Progenitor cell of endocrine pancreas (in vitro differentiated cells): Measurements from ENCODE around the gene ATP6V0B. TPM values are rescaled to one million over a fixed set of nuclear protein-coding genes. Genes with fewer than 3 reads are reported as not detected.

ENCODE experiments used
- DNase-seq: peaks from one replicate; pipeline ENCODE4 v3.0.0; 2021; ENCODE audit warnings: low spot score; ENCODE audit not compliant: unreplicated experiment
- H3K27ac Mint-ChIP-seq: 2 replicates; pipeline ENCODE4 v1.8.0; 2021; ENCODE audit warnings: mild to moderate bottlenecking, moderate library complexity, mixed read lengths
- H3K27me3 Mint-ChIP-seq: 2 replicates; pipeline ENCODE4 v1.8.0; 2021; ENCODE audit warnings: mixed read lengths
- H3K36me3 Mint-ChIP-seq: 2 replicates; pipeline ENCODE4 v1.8.0; 2022; ENCODE audit warnings: mixed read lengths; ENCODE audit not compliant: insufficient read depth
- H3K4me1 Mint-ChIP-seq: 2 replicates; pipeline ENCODE4 v1.8.0; 2021; ENCODE audit warnings: low read depth, mixed read lengths
- H3K4me3 Mint-ChIP-seq: 2 replicates; pipeline ENCODE4 v1.8.0; 2021; ENCODE audit warnings: low read depth, mild to moderate bottlenecking, moderate library complexity, mixed read lengths
- H3K9me3 Mint-ChIP-seq: 2 replicates; pipeline ENCODE4 v1.8.0; 2021; ENCODE audit warnings: low read depth, mixed read lengths
- CTCF ChIP-seq: fragments of 200-600 bp; sonication (generic); IDR thresholded peaks from one replicate; pipeline ENCODE4 v1.5.0; 2021; ENCODE audit warnings: antibody characterized with exemption, mild to moderate bottlenecking; ENCODE audit not compliant: unreplicated experiment
- total RNA-seq: library from RNA; stranded (reverse); gene quantifications from 2 replicates; pipeline ENCODE4 v1.2.1, GENCODE V29; 2021

Gene ATP6V0B
- total RNA-seq, 1 donor from 2014 or later: 104 TPM

DNA sequence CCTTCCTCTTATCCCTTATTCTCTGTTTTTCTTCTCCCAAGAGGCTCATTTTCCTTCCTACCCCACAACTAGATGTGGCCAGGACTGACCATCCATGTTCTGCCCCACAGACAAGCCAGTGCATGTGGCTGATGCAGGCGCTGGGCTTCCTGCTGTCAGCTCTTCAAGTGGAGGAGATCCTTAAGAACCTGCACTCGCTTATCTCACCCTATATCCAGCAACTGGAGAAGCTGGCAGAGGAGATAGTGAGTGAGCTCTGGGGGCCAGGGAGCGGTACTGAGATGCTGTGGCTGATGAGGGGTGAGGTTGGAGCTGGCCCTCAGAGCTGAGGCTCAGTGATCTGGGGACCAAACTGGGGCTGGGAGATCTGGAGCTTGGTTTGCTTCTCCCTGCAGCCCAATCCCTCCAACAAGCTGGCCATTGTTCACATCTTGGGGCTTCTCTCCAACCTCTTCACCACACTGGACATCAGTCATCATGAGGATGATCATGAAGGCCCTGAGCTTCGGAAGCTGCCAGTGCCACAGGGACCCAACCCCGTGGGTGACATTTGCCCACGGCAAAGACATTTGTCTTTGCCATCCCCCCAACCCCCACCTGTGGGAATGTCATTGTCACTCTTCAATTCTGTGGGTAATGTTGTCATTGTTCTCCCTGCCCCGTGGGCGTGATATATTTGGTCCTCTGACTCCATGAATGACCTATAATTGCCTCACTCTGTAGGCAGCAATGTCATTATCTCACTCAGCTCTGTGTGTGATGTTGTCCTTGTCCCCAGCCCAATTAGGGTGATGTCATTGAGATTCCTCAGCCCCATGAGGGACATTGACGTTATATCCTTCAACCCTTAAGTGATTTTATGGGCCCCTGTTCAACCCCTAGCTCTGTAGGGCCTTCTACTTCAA, 16.2 kb upstream of the ATP6V0B start:
- Mint-ChIP-seq H3K27ac (no peak overlapping the region), H3K27me3 (no peaks in the 10 kb centered on the region), H3K36me3 (peaks cover 10% of the 10 kb centered on the region), H3K4me3 (no peak overlapping the region), H3K9me3 (no peaks in the 10 kb centered on the region), H3K4me1 (no peaks in the 10 kb centered on the region)
- TF ChIP-seq CTCF: no peak
- DNase-seq: no peak

- no peaks in the 10 kb centered on the region for H3K27me3 Mint-ChIP-seq
- no peak for DNase-seq
- H3K4me3 Mint-ChIP-seq: no peak overlapping the region
- H3K27ac Mint-ChIP-seq: no peak overlapping the region
- TF ChIP-seq CTCF: no peak
- H3K36me3 Mint-ChIP-seq: peaks cover 10% of the 10 kb centered on the region
- H3K9me3 Mint-ChIP-seq: no peaks in the 10 kb centered on the region
- H3K4me1 Mint-ChIP-seq: no peaks in the 10 kb centered on the region
These were observed 14.0 kb upstream of the ATP6V0B start for GRCh38 chr1:43960798-43961197.

- peaks cover 10% of the 10 kb centered on the region for H3K36me3 Mint-ChIP-seq
- no peaks in the 10 kb centered on the region for H3K9me3 Mint-ChIP-seq
- H3K4me3 Mint-ChIP-seq: no peak overlapping the region
- DNase-seq: no peak
- no peaks in the 10 kb centered on the region for H3K27me3 Mint-ChIP-seq
- TF ChIP-seq CTCF: no peak
- no peaks in the 10 kb centered on the region for H3K4me1 Mint-ChIP-seq
- H3K27ac Mint-ChIP-seq: no peak overlapping the region
These were observed 13.1 kb upstream of the ATP6V0B start for GRCh38 chr1:43961692-43962091.

DNA sequence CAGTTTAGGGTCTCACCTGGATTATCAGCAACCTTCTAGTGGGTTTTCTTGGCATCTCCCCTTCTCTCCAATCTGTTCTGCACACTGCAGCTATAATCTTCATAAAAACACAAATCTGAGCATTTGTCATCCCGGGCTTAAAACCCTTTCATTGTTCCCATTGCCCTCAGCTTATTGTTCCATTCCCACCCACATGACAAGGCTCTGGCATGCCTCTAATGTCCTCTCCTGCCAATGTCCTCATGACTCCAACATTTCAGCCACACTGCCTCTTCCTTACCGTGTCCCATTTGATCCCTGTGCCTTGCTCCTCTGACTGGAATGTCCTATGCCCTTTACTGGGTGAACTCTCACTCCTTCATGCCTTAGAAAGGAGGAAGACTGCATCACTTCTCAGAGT, 12.4 kb upstream of the ATP6V0B start:
- no peak overlapping the region for H3K4me3 Mint-ChIP-seq
- no peak for TF ChIP-seq CTCF
- H3K9me3 Mint-ChIP-seq: no peaks in the 10 kb centered on the region
- no peak overlapping the region for H3K27ac Mint-ChIP-seq
- no peaks in the 10 kb centered on the region for H3K4me1 Mint-ChIP-seq
- no peaks in the 10 kb centered on the region for H3K27me3 Mint-ChIP-seq
- no peak for DNase-seq
- H3K36me3 Mint-ChIP-seq: peaks cover 9% of the 10 kb centered on the region

DNA sequence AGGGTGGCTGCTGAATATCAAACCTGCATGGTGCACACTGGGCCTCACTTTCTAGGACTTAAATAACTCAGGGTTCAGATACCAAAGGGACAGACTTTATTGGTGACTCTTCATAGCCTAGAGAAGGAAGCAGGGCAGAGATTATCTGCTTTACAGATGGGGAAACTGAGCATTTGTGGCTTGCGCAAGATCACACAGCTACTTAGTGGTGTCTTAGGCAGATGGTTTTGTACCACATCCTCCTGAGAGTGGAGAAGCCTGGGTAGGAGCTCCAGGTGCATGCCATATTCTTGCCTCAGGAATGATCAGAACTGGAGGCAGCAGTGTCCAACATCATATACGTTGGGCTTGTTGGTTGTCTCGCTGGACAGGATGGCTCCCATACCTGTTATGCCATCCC, 11.8 kb upstream of the ATP6V0B start:
- Mint-ChIP-seq H3K9me3 (no peaks in the 10 kb centered on the region), H3K4me3 (no peak overlapping the region), H3K27ac (no peak overlapping the region), H3K27me3 (no peaks in the 10 kb centered on the region), H3K36me3 (peaks cover 11% of the 10 kb centered on the region), H3K4me1 (no peaks in the 10 kb centered on the region)
- TF ChIP-seq CTCF: no peak
- no peak for DNase-seq
